Stimulated activated CD8-positive, alpha-beta memory T cell treated with anti-CD3 and anti-CD28 coated beads, Interleukin-15, amount 100 ng/mL, for 48 hours (primary cell): Measurements from ENCODE around the gene CHST11.

ENCODE experiments used
- DNase-seq, 2 donors: peaks; one replicate each; pipeline ENCODE4 v3.0.0-alpha.2; 2020; ENCODE audit warnings: low read depth in 2 of 2

Gene CHST11

GRCh38 chr12:104480826-104481440 lies 24.2 kb downstream of the CHST11 start:
- DNase-seq, result no peak

GRCh38 chr12:104482113-104482512 lies 25.4 kb downstream of the CHST11 start:
- no peak for DNase-seq

GRCh38 chr12:104482748-104483147 lies 26.0 kb downstream of the CHST11 start:
- DNase-seq, result no peak

DNA sequence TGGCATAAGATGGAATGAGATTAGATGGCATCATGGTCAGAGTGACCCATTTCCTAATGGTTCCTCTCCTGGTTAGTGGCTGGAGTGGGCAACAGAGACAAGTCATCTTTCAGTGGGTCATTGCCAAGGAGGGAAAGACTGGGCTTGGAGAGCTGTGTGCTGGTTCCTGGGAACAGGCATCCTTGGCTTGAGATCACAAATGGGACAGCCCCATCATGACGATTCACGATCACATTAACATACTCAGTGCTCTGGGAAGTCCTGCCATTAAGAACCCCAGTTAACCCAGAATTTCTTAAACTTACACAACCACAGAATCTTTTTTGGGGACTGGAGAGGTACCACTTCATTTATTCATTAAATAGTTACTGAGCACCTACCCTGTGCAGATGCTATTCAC lies 27.3 kb downstream of the CHST11 start:
- DNase-seq, result no peak

- peak in 1 of 2 donors; percentile 37 for DNase-seq
These were observed 29.1 kb downstream of the CHST11 start for GRCh38 chr12:104485651-104486362.

GRCh38 chr12:104486363-104486750 lies 29.6 kb downstream of the CHST11 start:
- DNase-seq, result no peak

DNA sequence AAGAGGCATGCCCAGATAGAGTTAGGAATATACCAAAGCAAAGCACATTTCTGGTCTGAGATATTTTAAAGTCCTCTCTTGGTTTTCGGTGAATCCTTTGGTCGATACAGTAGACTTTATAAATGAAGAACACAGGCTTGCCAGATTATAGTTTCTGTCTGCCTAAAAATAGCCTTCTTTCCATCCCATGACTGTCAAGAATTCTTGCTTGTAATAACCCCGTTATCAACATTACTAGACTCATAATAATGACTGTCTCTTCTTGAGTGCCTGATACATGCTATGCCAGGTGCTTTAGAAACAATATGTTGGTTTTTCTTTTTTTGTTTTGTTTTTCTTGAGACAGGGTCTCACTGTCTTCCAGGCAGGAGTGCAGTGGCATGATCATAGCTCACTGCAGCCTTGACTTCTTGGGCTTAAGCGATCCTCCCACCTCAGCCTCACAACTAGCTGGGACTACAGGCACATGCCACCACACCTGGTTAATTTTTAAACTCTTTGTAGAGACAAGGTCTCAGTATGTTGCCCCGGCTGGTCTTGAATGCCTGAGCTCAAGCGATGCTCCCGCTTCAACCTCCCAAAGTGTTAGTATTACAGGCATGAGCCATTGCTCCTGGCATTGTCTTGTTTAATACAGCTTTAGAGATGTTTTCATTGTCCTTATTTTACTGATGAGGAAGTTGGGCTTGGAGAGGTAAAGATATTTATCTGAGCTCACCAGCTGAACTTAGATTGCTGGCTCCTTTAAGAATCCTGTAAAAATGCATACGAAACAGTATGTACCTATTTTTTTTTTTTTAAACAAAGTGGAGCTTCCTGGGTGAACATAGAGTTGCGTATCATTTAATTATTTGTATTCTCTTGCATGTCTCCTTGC lies 30.4 kb downstream of the CHST11 start:
- DNase-seq, result no peak

DNA sequence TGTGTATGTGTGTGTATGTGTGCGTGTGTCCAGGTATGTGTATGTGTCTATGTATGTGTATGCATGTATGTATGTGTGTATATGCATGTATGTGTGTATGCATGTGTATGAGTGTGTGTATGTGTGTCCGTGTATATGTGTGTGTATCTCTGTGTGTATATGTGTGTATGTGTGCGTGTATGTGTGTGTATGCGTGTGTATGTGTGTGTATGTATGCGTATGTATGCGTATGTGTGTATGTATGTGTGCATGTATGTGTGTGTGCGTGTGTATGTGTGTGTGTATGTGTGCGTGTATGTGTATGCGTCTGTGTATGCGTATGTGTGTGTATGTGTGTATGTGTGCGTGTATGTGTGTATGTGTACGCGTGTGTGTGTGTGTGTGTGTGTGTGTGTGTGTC lies 31.6 kb downstream of the CHST11 start:
- no peak for DNase-seq

- no peak for DNase-seq
These were observed 33.4 kb downstream of the CHST11 start for GRCh38 chr12:104490186-104490585.

DNA sequence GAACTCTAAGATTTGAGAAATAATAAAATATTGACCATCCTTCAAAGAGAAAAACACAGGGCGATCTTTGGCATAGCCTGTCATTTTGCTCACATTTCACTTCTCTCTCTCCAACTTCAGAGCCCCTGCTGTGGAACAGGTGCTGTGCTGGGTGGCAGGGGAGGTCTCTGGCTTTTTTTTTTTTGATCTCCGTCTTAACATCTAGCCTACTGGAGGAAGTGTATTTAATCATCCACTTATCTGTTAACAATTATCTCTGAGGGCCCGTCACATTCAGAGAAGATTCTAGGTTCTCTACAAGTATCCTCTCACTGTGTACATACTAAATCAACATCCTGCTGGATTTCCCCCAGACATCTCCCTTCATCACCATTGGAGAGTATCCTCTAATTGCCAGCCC lies 34.1 kb downstream of the CHST11 start:
- no peak for DNase-seq

GRCh38 chr12:104493496-104493895 lies 36.7 kb downstream of the CHST11 start:
- no peak for DNase-seq

- DNase-seq, result peak; percentile 64 to 70
These were observed 37.5 kb downstream of the CHST11 start for GRCh38 chr12:104494137-104494792.

DNA sequence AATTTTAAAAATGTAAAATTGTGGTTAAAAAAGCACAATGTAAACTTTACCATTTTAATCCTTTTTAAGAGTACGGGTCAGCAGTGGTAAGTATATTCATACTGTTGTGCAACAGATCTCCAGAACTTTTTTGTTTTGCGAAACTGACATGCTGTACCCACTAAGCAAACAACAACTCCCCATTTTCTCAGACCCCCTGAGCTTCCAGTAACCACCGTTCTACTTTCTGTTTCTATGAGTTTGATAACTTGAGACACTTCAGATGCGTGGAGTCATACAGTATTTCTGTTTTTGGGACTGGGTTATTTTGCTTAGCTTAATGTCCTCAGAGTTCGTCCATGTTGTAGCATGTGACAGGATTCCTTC lies 38.0 kb downstream of the CHST11 start:
- DNase-seq, result no peak

DNA sequence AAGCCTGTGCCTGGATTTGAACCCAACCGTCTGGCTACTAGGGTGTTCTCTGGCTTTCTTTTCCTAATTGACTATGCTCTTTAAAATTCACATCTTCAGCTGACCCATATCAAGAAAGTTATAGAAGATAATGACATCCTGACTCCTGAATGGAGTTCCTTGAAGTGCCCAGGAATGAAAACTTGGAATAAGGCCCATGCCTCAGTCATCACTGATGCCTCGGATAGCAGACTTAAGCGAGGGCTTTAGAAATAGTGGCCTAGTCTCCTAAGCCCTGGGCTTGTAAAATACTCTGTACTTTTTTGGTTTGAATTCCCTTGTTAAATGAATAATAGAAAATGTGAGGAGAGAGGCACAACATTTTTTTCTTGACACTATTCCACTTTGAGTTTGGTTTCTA lies 39.0 kb downstream of the CHST11 start:
- DNase-seq, result no peak

GRCh38 chr12:104496336-104496735 lies 39.6 kb downstream of the CHST11 start:
- DNase-seq, result no peak

- no peak for DNase-seq
These were observed 41.6 kb downstream of the CHST11 start for GRCh38 chr12:104498211-104498801.

DNA sequence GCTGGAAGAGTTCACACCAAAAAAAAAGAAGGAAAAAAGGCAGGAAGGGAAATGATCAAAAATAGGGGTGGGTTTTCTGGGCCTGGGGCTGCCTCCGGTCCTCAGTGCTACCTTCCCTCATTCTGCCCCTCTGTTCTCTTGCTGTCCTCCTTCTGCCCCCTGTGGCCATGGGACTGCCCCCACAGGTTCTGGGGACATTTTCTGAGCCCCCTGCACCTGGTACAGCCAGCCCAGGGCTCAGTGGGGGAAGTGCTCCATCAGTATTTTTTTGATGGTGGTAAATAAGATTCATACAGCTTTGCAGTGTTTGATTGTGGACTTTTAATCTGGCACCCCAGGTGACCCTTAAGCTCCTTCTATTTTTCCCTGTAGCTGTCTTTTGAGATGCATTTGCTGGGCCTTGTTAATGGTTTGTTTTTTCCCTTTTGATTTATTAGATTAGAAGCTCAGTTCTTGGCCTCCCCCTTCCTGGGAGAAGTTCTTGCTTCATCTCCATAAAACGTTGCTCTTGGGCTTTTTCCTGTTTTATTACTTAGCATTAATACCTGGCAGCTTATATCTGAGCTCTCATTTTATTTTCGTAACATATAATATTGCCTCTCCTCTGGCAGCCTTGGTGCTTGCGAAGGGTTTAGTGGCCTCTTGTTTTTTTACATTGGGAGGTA lies 43.1 kb downstream of the CHST11 start:
- DNase-seq, result no peak

- DNase-seq, result no peak
These were observed 44.4 kb downstream of the CHST11 start for GRCh38 chr12:104501115-104501514.

GRCh38 chr12:104501660-104502059 lies 44.9 kb downstream of the CHST11 start:
- peak in 1 of 2 donors; percentile 29 for DNase-seq

GRCh38 chr12:104502217-104502616 lies 45.5 kb downstream of the CHST11 start:
- DNase-seq, result no peak

DNA sequence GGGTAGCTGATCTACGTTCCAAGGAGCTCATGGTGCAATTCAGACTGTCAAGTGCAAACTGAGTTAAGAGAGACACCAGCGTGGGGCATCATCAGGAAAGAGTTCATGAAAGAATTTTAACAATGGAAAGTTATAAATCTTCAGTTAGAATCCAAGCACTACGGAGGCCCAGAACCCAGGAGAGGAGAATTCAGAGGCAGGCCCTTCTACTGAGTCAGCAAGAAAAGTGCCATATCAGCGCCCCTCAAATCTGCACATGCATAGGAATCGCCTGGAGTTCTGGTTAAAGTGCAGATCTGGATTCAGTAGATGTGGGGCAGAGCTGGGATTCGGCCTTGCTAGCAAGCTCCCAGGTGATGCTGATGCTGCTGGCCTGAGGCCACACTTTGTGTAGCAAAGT lies 45.9 kb downstream of the CHST11 start:
- no peak for DNase-seq
